ENCODE measurements around the gene LONP2. TPM values are rescaled to one million over a fixed set of nuclear protein-coding genes. Genes with fewer than 3 reads are reported as not detected.
A peak's percentile ranks its signal among the peaks of the same experiment; 100 is the strongest.

Gene LONP2
- total and polyA plus RNA-seq, 9 of the 15 experiments (the other 6 are each of a cell fraction or from before 2014, with no cell fraction given), result 8.1 to 41.2 (median 25.6) TPM

DNA sequence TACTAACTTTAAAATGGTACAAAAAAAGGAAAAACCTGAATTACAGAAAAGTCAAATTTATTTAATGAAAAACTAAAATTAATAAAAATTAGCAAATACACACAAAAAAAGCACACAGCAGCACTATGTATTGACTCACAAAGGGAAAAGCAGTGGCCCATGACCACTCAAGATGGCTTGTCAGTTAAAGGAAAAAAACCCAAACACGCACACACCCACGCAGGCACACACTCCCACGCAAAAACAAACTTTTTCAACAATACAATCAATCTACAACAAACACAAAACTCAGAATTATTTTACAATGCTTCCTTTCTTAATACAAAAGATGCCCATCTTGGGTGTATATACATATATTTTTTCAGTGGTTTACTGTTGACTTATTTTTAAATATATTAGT lies 116.9 kb downstream of the LONP2 start:
- Histone ChIP-seq H3K27me3 (ENCODE audit: control insufficient read depth in 2 of 2, insufficient read depth in 2 of 2, low read length in 2 of 2) (no peaks in the 10 kb centered on the region), H2AFZ (ENCODE audit: low read depth, low read length) (no peak overlapping the region), H3K4me1 (replicated peaks in 1 of 2; ENCODE audit: control insufficient read depth in 2 of 2, insufficient read depth in 2 of 2, low read length in 2 of 2) (peaks cover 8 to 21% of the 10 kb centered on the region in 2 experiments; a peak in 4 of 5 replicates), H3K9ac (ENCODE audit: insufficient read depth in 1 of 2, low read depth in 2 of 2, low read length in 2 of 2) (no peak overlapping the region), H4K20me1 (replicated peaks; ENCODE audit: control insufficient read depth, insufficient read depth, low read length) (peaks cover 12% of the 10 kb centered on the region), H3K27ac (ENCODE audit: extremely low read depth, low read depth, low read length) (peak overlapping the region; percentile 27; the same call in 1 of the 3 replicates), H3K4me2 (ENCODE audit: insufficient read depth, low read length) (no peak overlapping the region), H3K4me3 (no peak overlapping the region), H3K79me2 (ENCODE audit: control insufficient read depth, insufficient read depth, low read length) (peaks cover 90% of the 10 kb centered on the region), H3K36me3 (ENCODE audit: control insufficient read depth, insufficient read depth, low read length) (peaks cover 38% of the 10 kb centered on the region), H3K9me1 (ENCODE audit: control insufficient read depth, insufficient read depth, low read length) (no peaks in the 10 kb centered on the region), H3K9me3 (replicated peaks; ENCODE audit: control insufficient read depth, insufficient read depth, low read depth, low read length) (no peaks in the 10 kb centered on the region)
- DNase-seq (ENCODE audit: extremely low read depth in 1 of 4, low spot score in 3 of 4) (peak in 1 of 4 experiments; percentile 23), ATAC-seq (no peak), FAIRE-seq (no peak)
- WGBS (ENCODE audit: insufficient coverage, low coverage, missing lambda C conversion rate), result 16% methylated on average over 3 of the region's 3 CpGs
- intact Hi-C loops (cut with micrococcal nuclease), result no loop called here
- no TSS peak for BruUV-seq (replicated peaks)
- POLR2A ChIA-PET, result interaction anchor here (0.7 to 0.9 kb wide), 3 partner anchors 9 to 247 kb away, joined by 3 to 4 read pairs (median 3); no protein-coding TSS in a partner anchor
- TF ChIP-seq, protein P1, sequence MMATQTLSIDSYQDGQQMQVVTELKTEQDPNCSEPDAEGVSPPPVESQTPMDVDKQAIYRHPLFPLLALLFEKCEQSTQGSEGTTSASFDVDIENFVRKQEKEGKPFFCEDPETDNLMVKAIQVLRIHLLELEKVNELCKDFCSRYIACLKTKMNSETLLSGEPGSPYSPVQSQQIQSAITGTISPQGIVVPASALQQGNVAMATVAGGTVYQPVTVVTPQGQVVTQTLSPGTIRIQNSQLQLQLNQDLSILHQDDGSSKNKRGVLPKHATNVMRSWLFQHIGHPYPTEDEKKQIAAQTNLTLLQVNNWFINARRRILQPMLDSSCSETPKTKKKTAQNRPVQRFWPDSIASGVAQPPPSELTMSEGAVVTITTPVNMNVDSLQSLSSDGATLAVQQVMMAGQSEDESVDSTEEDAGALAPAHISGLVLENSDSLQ (IDR thresholded peaks at IDR 0.05), result peak; percentile 53
- TF ChIP-seq OTX1 (CRISPR knock-in tag; IDR thresholded peaks at IDR 0.05) (no peak), MTA3 (IDR thresholded peaks at IDR 0.05; ENCODE audit: borderline replicate concordance) (no peak), POLR2H (tag; IDR thresholded peaks at IDR 0.05; ENCODE audit: low read depth) (0 out of 2 replicates have a peak, but pooled peaks have one; percentile 10), ZNF384 (IDR thresholded peaks at IDR 0.05; ENCODE audit: low read depth, low read length) (peak; percentile 75), ARID1B (IDR thresholded peaks at IDR 0.05) (peak; percentile 64), DPF2 (IDR thresholded peaks at IDR 0.05) (peak; percentile 71), EGR1 (conservative IDR thresholded peaks at IDR 0.05) (peak; percentile 96), MYBL2 (IDR thresholded peaks at IDR 0.05; ENCODE audit: low read depth) (no peak), MYBL2 (CRISPR knock-in tag; IDR thresholded peaks at IDR 0.05; ENCODE audit: borderline replicate concordance) (no peak), TEAD4 (IDR thresholded peaks at IDR 0.05; ENCODE audit: low read length) (peak; percentile 49), TEAD4 (CRISPR knock-in tag; IDR thresholded peaks at IDR 0.05; ENCODE audit: borderline replicate concordance) (no peak), SMARCA4 (IDR thresholded peaks at IDR 0.05) (peak; percentile 59), SMARCE1 (IDR thresholded peaks at IDR 0.05) (0 out of 2 replicates have a peak, but pooled peaks have one; percentile 36), SOX6 (IDR thresholded peaks at IDR 0.05) (0 out of 2 replicates have a peak, but pooled peaks have one; percentile 16)
- TF ChIP-seq, protein P2, sequence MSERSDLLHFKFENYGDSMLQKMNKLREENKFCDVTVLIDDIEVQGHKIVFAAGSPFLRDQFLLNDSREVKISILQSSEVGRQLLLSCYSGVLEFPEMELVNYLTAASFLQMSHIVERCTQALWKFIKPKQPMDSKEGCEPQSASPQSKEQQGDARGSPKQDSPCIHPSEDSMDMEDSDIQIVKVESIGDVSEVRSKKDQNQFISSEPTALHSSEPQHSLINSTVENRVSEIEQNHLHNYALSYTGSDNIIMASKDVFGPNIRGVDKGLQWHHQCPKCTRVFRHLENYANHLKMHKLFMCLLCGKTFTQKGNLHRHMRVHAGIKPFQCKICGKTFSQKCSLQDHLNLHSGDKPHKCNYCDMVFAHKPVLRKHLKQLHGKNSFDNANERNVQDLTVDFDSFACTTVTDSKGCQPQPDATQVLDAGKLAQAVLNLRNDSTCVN (CRISPR knock-in tag; IDR thresholded peaks at IDR 0.05), result no peak
- TF ChIP-seq, protein P3, sequence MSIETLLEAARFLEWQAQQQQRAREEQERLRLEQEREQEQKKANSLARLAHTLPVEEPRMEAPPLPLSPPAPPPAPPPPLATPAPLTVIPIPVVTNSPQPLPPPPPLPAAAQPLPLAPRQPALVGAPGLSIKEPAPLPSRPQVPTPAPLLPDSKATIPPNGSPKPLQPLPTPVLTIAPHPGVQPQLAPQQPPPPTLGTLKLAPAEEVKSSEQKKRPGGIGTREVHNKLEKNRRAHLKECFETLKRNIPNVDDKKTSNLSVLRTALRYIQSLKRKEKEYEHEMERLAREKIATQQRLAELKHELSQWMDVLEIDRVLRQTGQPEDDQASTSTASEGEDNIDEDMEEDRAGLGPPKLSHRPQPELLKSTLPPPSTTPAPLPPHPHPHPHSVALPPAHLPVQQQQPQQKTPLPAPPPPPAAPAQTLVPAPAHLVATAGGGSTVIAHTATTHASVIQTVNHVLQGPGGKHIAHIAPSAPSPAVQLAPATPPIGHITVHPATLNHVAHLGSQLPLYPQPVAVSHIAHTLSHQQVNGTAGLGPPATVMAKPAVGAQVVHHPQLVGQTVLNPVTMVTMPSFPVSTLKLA (conservative IDR thresholded peaks at IDR 0.05), result 0 out of 4 replicates have a peak, but pooled peaks of 1 of the 2 experiments have one; percentile 18
- TF ChIP-seq, protein P4, sequence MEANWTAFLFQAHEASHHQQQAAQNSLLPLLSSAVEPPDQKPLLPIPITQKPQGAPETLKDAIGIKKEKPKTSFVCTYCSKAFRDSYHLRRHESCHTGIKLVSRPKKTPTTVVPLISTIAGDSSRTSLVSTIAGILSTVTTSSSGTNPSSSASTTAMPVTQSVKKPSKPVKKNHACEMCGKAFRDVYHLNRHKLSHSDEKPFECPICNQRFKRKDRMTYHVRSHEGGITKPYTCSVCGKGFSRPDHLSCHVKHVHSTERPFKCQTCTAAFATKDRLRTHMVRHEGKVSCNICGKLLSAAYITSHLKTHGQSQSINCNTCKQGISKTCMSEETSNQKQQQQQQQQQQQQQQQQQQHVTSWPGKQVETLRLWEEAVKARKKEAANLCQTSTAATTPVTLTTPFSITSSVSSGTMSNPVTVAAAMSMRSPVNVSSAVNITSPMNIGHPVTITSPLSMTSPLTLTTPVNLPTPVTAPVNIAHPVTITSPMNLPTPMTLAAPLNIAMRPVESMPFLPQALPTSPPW (CRISPR knock-in tag; IDR thresholded peaks at IDR 0.05), result no peak
- in situ Hi-C loops (cut with MboI), result no loop called here
- CTCF ChIA-PET (ENCODE audit: low intra/inter-chr PET ratio), result no interaction called here
